DOHH2 (cell line): ENCODE results near the gene ALOX15B.

Source experiments
- H3F3A ChIP-seq: fragments of 200-600 bp; sonication (generic), shearing (Covaris generic); 2 replicates; pipeline ENCODE4 v1.6.0; 2016; ENCODE audit warnings: antibody characterized with exemption, mild to moderate bottlenecking; ENCODE audit not compliant: control insufficient read depth, insufficient read depth
- H3K27ac ChIP-seq: fragments of 200-600 bp; sonication (generic); 2 replicates; pipeline ENCODE4 v1.5.1; 2014; ENCODE audit warnings: low read depth, mild to moderate bottlenecking, low read length, moderate library complexity
- H3K27me3 ChIP-seq: fragments of 200-600 bp; sonication (generic); 2 replicates; pipeline ENCODE4 v1.6.1; 2014; ENCODE audit warnings: mild to moderate bottlenecking, low read length, mixed read lengths; ENCODE audit not compliant: control insufficient read depth
- H3K36me3 ChIP-seq: fragments of 200-600 bp; sonication (generic); 2 replicates; pipeline ENCODE4 v1.6.1; 2014; ENCODE audit warnings: mild to moderate bottlenecking, low read length, moderate library complexity, mixed read lengths; ENCODE audit not compliant: control insufficient read depth
- H3K4me1 ChIP-seq: fragments of 200-600 bp; sonication (generic); 2 replicates; pipeline ENCODE4 v1.6.1; 2014; ENCODE audit warnings: mild to moderate bottlenecking, low read length, mixed read lengths; ENCODE audit not compliant: control insufficient read depth
- H3K4me2 ChIP-seq: fragments of 200-600 bp; sonication (generic); 2 replicates; pipeline ENCODE4 v1.6.0; 2014; ENCODE audit warnings: mild to moderate bottlenecking, low read length, moderate library complexity
- H3K4me3 ChIP-seq: fragments of 200-600 bp; sonication (generic); 2 replicates; pipeline ENCODE4 v1.5.1; 2014; ENCODE audit warnings: mild to moderate bottlenecking, low read length, mixed read lengths
- H3K79me2 ChIP-seq: fragments of 200-600 bp; sonication (generic); 2 replicates; pipeline ENCODE4 v1.6.1; 2014; ENCODE audit warnings: mild to moderate bottlenecking, low read length, mixed read lengths; ENCODE audit not compliant: control insufficient read depth
- H3K9me2 ChIP-seq: fragments of 200-600 bp; sonication (generic); replicated peaks from 2 replicates; pipeline ENCODE4 v1.6.1; 2014; ENCODE audit warnings: mild to moderate bottlenecking, low read length, mixed read lengths; ENCODE audit not compliant: control insufficient read depth
- H3K9me3 ChIP-seq: fragments of 200-600 bp; sonication (generic); 2 replicates; pipeline ENCODE4 v1.6.1; 2014; ENCODE audit warnings: antibody characterized with exemption, low read length, mixed read lengths; ENCODE audit not compliant: control insufficient read depth, insufficient read depth
- H4K20me1 ChIP-seq: fragments of 200-600 bp; sonication (generic); 2 replicates; pipeline ENCODE4 v1.6.0; 2014; ENCODE audit warnings: low read depth, mild to moderate bottlenecking, antibody characterized with exemption, low read length, moderate library complexity; ENCODE audit not compliant: control insufficient read depth, insufficient read depth
- EZH2phosphoT487 ChIP-seq: fragments of 200-600 bp; sonication (generic); IDR thresholded peaks from 2 replicates; pipeline ENCODE4 v1.6.1; 2017; ENCODE audit warnings: borderline replicate concordance, mild to moderate bottlenecking, antibody characterized with exemption, low read length, moderate library complexity, mixed read lengths
- TF ChIP-seq, protein P1 (sequence below): fragments of 200-600 bp; sonication (generic); IDR thresholded peaks from one replicate; pipeline ENCODE4 v1.5.1; 2014; ENCODE audit warnings: antibody characterized with exemption, mild to moderate bottlenecking, low read depth, low read length; ENCODE audit not compliant: poor library complexity, severe bottlenecking

The ALOX15B gene

DNA sequence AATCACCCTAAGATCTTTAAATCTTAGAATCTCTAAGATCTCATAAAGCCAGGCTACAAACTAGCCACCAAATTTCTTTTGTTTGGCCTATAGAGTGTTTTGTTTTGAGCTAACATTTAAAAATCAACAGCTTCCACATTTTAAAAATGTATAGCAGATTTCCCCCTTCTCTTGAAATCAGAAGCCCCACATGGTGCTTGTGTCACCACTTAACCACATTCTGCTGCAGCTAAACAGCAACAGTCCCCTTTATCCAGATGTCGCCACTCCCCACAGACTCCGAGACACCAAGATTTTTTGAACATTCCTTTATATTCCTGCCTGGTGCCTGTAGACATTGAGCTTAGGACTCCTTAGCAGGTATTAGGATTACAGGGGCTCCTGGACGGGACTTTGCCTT lies 20.4 kb upstream of the ALOX15B start:
- TF ChIP-seq EZH2phosphoT487 = no peak
- TF ChIP-seq, protein P1, sequence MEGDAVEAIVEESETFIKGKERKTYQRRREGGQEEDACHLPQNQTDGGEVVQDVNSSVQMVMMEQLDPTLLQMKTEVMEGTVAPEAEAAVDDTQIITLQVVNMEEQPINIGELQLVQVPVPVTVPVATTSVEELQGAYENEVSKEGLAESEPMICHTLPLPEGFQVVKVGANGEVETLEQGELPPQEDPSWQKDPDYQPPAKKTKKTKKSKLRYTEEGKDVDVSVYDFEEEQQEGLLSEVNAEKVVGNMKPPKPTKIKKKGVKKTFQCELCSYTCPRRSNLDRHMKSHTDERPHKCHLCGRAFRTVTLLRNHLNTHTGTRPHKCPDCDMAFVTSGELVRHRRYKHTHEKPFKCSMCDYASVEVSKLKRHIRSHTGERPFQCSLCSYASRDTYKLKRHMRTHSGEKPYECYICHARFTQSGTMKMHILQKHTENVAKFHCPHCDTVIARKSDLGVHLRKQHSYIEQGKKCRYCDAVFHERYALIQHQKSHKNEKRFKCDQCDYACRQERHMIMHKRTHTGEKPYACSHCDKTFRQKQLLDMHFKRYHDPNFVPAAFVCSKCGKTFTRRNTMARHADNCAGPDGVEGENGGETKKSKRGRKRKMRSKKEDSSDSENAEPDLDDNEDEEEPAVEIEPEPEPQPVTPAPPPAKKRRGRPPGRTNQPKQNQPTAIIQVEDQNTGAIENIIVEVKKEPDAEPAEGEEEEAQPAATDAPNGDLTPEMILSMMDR = no peak
- no peaks in the 10 kb centered on the region for H3K9me2 ChIP-seq
- H3K4me2 ChIP-seq = no peak overlapping the region
- H3K4me3 ChIP-seq = no peak overlapping the region
- H3K9me3 ChIP-seq = no peaks in the 10 kb centered on the region
- no peaks in the 10 kb centered on the region for H3K36me3 ChIP-seq
- peaks cover 10% of the 10 kb centered on the region for H3K4me1 ChIP-seq
- no peaks in the 10 kb centered on the region for H3F3A ChIP-seq
- peaks cover 36% of the 10 kb centered on the region for H3K27me3 ChIP-seq
- H4K20me1 ChIP-seq = no peaks in the 10 kb centered on the region
- H3K27ac ChIP-seq = no peak overlapping the region
- no peaks in the 10 kb centered on the region for H3K79me2 ChIP-seq

DNA sequence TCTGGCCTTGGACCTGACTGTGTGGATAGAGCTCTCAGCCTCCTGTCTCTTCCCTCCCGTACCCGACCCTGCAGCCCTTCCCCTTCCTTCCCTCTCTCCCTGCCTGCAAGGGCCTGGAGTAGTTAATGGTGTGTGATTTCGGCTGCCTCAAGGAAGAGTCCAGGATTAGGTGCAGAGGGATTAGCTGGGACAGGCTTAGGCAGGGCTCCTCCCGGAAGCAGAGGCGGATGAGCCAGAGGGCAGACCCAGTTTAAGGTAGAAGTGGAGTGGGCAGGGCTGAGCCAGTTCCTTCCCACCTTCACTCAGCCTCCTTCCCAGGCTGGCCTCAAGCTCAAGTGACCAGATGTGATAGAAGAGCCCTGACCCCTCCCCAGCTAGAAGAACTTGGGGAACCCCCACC lies 19.7 kb upstream of the ALOX15B start:
- TF ChIP-seq EZH2phosphoT487 = no peak
- TF ChIP-seq, protein P1 = no peak
- Histone ChIP-seq H3K9me3 (no peaks in the 10 kb centered on the region), H3K4me1 (peaks cover 10% of the 10 kb centered on the region), H3K4me2 (no peak overlapping the region), H3K27me3 (peaks cover 36% of the 10 kb centered on the region), H3K36me3 (no peaks in the 10 kb centered on the region), H3K9me2 (no peaks in the 10 kb centered on the region), H4K20me1 (no peaks in the 10 kb centered on the region), H3K79me2 (no peaks in the 10 kb centered on the region), H3F3A (no peaks in the 10 kb centered on the region), H3K27ac (no peak overlapping the region), H3K4me3 (no peak overlapping the region)

DNA sequence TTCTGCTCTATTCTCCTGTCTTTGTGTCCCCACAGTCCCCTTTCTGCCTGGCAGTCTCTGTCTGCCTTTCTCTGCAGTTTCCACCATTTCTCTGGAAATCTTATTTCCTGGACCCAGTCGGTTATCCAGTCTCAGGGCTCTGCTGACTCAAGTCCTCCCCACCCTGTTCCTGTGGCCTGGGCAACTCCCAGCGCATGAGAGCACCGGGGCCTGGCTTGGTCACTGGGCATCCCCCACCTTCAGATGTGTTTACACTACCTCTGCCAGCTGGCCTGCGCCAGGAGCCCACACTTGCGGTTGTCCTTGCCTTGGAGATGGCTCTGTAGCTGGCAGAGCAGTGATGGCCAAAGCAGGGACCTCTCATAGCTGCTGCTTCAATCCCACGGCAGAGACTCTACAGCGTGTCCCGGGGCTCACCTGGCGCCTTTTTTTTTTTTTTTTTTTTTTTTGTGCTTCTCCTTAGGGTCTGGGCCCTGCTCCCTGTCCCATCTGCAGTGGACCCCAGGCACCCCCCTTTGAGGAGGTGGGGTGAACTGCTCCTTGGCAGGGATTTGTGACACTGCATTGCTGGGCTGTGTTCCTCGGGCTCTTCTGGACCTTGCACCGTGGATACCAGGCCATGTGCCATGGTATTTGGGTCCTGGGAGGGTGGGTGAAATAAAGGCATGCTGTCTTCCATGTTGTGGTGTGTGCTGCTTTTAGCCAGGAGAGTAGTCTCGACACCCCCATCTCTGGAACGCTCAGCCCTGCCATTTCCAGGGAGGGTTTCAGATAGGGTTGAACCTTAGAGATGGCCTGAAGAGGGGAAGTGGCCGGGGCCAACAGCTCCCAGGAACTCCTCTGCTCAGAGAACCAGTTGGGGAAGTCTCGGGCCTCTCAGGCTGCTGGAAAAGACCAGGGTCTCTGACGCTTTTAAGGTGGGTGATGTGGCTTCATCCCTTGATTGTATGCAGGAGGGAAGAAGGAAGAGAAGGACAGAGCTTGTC lies 18.9 kb upstream of the ALOX15B start:
- no peaks in the 10 kb centered on the region for H3K9me2 ChIP-seq
- H3K36me3 ChIP-seq = no peaks in the 10 kb centered on the region
- H3K4me2 ChIP-seq = no peak overlapping the region
- H4K20me1 ChIP-seq = no peaks in the 10 kb centered on the region
- H3K27ac ChIP-seq = no peak overlapping the region
- no peaks in the 10 kb centered on the region for H3K9me3 ChIP-seq
- no peak overlapping the region for H3K4me3 ChIP-seq
- no peaks in the 10 kb centered on the region for H3F3A ChIP-seq
- H3K27me3 ChIP-seq = peaks cover 34% of the 10 kb centered on the region
- peaks cover 10% of the 10 kb centered on the region for H3K4me1 ChIP-seq
- no peaks in the 10 kb centered on the region for H3K79me2 ChIP-seq
- no peak for TF ChIP-seq EZH2phosphoT487
- TF ChIP-seq, protein P1 = no peak
